T-helper 1 cell treated with Interleukin-12 subunit alpha and Interleukin-12 subunit beta and Interleukin-4 antibody, amounts not matched to agents 30 ng/mL and 1 ng/mL, for 36 hours (primary cell): ENCODE results near the gene ZNF132. TPM values are rescaled to one million over a fixed set of nuclear protein-coding genes. Genes with fewer than 3 reads are reported as not detected.

ENCODE experiments used
- intact Hi-C: fragments of 100-400 bp; cut with micrococcal nuclease; formaldehyde crosslinking; loops from one replicate; pipeline ENCODE4 v1.15.1; 2024
- total RNA-seq: library from RNA; stranded (reverse); gene quantifications from 2 replicates; pipeline ENCODE4 v1.2.3, GENCODE V29; 2022

Gene ZNF132
- total RNA-seq, 1 donor from 2014 or later, result 3.8 TPM

DNA sequence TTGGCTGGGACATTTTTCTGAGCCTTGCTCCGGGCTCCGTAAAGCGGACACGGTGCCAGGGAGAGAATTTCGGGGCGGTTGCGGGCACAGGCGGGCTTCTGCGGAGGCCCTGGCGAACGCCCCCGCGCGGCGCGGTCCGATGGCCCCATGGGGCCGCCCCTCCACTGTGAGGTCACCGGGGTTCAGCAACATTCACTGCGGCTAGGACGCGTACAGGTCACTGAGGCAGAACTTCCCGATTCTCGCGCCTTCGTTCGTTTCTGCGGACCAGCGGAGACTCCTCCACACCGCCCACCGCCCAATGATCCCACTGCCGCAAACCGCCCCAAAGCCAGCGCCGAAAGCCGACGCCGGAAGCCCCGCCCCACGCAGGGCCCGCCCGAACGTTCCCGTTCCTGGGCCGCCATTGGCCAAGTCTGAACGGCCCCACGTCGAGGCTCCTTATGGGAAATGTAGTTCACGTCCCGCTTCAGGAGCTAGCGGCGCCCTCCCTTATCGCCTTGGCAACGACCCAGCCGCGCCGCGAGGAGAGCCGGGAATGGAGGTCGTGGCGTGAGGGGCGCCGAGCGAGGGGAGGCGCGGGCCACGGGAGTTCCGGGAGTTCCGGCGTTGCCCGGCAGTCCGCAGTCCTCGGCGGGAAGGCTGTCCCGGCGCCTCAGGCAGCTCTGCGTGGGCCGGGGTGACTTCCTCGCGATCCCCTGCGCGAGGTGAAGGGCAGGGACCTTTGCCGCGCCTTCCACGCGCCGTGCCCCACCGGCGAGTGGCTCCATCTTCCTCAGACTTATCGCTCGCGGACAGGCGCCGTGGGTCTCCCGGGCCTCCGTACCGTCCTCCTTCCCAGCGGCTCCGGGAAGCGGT is 31.6 kb downstream of the ZNF132 start, which contains the start of gene ZNF584:
TSS of gene ZNF584 (plus strand) at position 498 of the 858 bp plus-strand sequence. CDS start 499 bp downstream, outside the sequence.
- intact Hi-C loops, result loop anchor here (1.0 to 10.0 kb wide), 17 partner anchors 21 to 1164 kb away; partner anchors contain the start of genes ERVK3-1, RPS5, ZBTB45 and ZNF132

DNA sequence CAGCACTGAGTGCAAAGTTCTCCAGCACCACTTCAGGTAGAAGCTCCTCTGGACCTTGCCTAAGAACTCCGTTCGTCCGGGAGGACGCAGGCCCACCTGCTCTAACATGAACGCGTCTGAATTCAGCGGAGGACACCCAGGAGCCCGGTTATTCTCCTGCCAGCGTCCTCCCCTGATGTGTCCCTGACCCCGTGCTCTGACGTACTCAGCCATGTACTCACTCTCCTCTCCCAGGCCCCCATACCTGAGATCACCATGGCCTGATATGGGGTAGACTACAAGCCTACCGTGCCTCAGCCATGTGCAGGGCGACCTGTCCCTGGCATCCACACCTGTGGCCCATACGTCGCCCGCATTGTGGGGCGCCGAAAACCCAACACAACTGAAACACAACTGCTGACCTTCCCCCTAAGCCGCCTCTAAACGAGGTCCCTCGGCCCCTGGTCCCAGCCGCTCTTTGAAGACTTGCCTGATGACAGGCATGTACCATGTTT is 32.2 kb downstream of the ZNF132 start:
- intact Hi-C loops, result loop anchor here (1.0 to 10.0 kb wide), 17 partner anchors 20 to 1163 kb away; partner anchors contain the start of genes ERVK3-1, RPS5, ZBTB45 and ZNF132

DNA sequence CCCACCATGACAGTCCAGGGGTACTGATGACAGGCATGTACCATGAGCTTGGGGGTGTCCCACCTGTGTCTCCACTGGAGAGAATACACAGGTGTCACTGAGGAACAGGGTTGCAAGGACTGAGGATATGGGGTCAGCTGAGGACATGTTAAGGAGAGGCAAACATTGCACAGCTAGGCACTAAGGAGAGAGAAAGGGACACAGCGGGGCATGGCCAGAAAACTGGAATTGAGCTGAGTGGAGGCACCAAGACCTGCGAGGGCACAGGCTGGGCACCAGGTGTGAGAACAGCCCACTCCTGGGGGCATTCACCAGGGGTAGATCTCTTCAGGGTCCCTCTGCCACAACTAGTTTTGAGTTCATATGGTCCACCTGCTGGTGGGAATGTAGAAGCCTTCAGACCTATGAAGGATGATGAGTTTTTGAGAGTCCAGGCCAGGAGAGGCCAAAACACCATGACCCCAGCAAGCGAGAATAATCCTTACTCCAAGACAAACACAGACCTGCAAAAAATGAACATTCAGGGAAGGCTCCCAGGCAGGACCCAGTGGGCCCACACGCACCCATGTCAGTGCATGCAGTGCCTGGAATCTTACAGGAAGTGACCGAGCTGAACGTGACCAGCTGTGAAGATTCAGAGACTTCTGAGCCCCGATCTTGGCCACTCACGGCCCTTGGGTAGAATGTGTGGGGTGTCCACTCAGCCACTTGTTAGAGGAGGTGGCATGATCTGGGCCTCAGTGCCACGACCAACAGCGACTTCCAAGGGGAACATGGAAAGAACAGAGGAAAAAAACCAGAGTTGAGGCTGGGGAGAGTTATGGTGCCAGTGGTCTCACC is 32.9 kb downstream of the ZNF132 start:
- intact Hi-C loops, result loop anchor here (5.0 to 10.0 kb wide), 2 partner anchors 225 to 1162 kb away; partner anchors contain the start of genes ZNF274 and ZNF805

DNA sequence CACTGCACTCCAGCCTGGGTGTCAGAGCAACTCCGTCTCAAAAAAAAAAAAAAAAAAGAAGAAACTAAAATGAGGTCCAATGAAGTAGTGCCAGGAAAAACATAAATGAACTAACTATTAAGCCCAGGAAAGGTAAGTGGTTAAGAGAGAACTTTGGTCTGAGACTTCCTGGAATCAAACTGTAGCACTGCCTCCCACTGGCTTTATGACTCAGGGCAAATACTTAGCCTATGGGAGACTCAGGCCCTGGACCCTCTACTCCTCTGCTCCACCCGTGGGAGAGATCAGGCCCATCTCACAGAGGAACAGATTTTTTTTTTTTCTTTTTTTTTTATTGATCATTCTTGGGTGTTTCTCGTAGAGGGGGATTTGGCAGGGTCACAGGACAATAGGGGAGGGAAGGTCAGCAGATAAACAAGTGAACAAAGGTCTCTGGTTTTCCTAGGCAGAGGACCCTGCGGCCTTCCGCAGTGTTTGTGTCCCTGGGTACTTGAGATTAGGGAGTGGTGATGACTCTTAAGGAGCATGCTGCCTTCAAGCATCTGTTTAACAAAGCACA is 36.0 kb downstream of the ZNF132 start:
- intact Hi-C loops, result loop anchor here (10.0 kb wide), 1 partner anchor 1159 kb away; the partner anchor contains the start of gene ZNF805

DNA sequence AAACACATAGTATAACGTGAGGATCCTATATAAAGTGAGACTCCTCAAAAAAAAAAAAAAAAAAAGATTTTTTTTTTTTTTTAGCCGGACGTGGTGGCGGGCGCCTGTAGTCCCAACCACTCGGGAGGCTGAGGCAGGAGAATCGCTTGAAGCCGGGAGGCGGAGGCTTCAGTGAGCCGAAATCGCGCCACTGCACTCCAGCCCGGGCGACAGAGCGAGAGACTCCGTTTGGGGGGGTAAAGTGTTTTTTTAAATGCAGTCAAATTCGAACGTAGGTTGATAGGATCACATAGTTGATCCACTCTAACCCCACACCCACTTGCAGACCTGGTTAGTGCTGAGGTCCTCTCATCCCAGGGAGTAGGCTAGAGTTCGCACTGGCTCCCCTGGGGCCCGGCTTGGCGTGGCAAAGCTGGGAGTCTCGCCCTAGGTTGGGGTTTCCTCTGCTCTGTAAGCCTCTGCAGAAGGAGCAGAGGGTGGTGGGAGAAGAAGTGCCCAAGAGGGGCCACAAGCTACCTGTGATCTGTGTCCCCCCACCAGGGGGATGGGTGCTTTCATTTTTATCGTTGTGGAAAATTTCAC is 38.0 kb downstream of the ZNF132 start:
- intact Hi-C loops, result loop anchor here (1.0 to 10.0 kb wide), 18 partner anchors 15 to 1157 kb away; partner anchors contain the start of genes ERVK3-1, MZF1, RPS5 and TRIM28

DNA sequence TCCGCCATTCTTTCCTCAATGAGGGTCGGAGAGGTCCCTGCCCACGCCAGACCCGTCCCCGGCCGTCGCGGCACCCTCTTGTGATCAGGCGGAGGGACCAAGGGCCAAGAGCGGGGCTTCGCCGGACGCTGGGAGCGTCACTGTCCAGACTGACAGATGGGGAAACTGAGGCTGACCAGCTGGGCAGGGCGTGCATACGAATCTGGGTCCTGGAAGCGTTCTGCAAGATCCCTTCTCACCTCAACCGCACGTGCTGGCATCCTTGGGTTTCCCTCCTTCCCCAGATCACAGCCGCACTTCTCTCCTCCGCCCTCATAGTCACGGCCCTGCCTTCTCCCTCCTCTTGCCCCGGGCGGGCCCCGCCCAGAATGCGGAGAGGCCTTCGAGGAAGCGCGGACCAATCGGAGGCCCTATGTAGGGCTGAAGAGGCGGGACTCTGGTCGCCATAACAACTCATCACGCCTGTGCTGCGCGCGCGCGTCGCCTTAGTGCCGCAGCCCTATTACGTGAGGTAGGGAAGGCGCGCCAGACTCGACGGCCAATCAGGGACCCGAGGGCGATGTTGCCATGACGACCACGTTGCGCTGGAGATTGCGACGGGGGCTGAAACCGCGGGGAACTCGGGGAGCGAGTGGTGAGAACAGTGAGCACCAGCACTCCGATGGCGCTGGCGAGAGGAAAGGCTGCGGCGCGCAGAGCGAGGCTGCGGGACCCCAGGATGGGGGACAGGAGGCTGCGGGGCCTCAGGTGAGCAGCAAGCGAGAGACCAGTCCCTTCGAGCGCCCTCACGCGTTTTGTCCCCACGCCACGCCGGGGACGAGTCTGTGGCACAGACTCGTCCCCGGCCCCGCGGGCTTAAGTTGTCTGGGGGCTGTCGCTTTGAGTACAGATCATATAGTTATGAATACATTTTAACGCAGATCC is 38.8 kb downstream of the ZNF132 start:
- intact Hi-C loops, result loop anchor here (1.0 to 10.0 kb wide), 18 partner anchors 14 to 1156 kb away; partner anchors contain the start of genes ERVK3-1, MZF1, RPS5 and TRIM28

DNA sequence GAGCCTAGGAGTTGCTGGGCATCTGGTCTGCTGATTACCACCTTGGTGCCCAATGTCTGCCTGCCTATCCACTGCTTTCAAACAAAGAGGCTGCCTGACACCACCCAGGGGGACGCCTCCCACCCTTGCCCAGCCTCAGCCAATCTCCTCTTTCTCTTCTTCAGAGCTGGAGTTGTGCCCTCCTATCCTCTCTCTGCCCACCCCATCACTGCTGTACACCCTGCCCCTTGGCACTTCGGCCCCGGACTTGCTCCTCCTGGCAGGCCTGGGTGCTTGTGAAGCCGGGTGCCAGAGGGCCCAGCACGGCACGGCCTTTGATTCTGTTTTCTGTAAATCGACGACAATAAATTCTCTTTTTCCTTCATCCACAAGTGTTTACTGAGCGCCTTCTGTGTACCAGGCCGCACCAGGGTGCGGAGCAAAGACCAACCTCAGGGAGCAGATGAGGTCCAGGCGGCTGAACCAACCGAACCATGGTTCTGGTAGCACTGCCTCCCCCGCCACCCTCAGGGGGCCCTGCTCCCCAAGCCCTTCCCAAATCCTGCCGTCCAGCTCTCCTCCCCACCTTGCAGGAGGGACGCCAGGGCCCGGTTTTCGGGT is 39.5 kb downstream of the ZNF132 start:
- intact Hi-C loops, result loop anchor here (10.0 kb wide), 1 partner anchor 1156 kb away; the partner anchor contains the start of gene ZNF805

DNA sequence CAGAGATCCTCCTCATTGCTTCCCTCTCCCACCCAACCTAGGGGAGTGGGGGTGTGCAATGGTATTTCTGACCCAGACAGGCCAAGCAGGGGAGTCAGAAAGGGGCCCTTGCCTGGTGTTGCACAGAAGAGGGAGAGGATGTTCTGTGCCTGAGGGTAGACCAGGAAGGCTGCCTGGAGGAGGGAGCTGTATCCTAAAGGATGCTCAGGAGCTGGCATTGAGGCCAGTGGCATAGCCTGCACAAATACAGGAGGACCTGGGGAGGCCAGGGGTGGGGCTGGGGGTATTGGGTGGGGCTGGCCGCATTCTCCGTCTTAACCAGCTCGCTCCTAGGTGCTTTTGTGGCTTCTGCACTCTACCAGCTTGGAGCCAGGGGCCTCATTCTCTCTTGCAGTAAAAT is 40.0 kb downstream of the ZNF132 start:
- intact Hi-C loops, result loop anchor here (10.0 kb wide), 1 partner anchor 1155 kb away; the partner anchor contains the start of gene ZNF805

DNA sequence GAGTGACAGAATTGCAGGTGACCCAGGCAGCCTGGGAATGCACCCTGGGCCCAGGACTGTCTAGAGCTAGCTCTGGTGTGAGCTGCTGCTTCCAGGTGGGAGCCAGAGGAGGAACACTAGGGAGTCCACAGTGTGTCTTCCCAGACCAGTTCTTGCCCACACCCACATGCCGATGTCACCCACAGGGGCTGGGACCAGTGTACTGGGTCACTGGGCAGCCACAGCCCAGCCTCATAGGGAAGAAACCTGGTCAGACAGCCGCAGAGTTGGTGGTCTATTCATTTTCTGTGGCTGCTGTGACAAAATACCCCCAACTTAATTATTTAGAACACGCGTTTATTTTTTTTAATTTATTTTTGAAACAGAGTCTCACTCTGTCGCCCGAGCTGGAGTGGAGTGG is 41.4 kb downstream of the ZNF132 start:
- intact Hi-C loops, result no loop called here

DNA sequence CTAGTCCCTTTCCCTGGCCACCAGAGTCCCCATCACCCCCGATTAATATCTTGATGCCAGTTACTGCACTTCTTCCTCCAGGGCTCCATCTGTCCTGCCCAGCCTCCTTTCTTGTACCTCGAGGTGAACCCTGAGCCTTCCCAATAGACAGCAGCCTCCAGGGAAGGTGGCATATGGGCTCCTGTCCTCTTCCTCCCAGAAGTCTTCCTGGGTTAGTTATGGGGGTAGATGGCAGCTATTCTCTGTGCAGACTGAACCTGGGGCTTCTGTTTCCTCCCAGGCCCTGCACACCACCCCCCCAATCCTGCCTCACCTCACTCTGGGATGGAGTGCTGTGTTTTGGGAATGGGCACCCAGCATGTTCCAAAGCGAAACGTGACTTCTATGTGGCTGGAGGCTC is 41.9 kb downstream of the ZNF132 start:
- intact Hi-C loops, result no loop called here

DNA sequence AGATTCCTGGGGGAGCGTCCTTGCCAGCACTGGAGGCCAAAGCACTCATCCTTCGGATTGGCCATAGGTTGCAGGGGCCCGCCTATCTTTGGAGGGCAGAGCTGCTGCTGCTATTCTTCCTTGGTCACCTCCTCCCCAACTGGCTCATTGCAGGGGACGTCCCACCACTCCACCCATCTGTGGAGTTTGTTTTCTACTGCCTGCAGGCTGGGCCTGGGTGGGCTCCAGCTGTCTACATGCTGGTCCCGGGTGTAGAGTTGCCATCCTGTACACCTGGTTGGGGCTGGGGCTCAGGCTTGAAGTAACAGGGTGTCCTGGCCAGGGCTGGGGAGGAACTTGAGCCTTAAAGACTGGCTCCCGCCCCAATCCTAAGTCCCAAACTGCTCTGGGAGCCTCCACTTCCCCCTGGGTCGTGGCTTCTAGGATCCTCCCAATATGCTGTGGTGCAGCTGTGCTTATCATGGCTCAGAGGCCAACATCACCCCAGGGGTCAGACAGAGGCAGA is 42.4 kb downstream of the ZNF132 start:
- intact Hi-C loops, result no loop called here

DNA sequence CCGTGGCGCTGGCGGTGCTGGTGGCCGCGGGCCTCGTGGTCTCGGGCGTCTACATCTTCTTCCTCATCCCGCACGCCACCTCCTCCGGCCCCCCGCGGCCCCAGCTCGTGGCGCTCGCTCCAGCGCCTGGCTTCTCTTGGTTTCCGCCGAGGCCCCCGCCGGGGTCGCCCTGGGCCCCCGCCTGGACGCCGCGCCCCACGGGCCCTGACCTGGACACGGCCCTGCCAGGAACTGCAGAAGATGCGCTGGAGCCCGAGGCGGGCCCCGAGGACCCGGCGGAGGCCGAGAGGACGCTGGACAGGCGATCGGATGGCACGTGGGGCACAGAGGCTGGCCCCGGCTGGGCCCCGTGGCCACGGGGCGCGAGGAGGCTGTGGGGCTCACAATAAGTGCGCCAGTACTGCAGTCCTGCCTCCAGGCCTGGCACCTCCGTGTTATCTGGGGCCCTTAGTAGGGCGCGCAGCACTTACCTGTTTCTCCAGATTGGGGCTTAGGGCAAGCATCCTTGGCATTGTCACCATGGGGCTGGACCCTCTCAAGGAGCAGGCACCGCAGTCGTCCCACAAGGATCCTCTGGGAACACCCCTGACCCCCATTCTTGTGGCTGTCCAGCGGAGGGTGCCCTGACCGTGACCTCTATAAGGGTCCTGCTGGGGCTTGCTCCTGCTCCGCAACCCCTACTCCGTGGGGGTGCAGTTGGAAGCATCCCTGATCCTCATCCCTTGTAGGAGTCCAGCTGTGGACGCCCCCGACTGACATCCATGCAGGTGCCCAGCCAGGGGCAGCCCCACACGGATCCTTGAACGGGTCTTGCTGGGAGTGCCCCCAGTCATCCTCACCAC is 43.0 kb downstream of the ZNF132 start:
- intact Hi-C loops, result no loop called here

DNA sequence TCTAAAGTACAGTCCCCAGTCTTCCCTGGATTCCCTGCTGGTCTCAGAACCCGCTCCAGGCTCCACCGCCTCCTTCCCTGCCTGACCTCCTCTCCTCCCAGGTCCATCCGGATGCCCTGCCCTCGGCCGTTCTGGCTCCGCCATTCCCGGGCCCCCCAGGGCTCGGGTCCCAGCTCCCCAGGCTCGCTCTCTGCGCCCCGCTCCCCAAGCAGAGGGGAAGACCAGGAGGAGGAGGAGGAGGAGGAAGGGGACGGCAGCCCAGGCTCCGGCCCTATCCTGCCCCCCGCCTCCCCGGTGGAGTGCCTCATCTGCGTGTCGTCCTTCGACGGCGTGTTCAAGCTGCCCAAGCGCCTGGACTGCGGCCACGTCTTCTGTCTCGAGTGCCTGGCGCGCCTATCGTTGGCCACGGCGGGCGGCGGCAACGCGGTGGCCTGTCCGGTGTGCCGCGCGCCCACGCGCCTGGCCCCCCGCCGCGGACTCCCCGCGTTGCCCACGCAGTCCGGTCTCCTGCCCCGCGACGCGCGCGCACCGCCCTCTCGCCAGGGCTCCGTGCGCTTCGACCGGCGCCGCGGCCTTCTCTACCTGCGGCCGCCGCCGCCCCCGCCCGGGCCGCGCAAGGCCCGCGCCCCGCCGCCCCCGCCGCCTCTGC is 43.9 kb downstream of the ZNF132 start:
- intact Hi-C loops, result no loop called here

DNA sequence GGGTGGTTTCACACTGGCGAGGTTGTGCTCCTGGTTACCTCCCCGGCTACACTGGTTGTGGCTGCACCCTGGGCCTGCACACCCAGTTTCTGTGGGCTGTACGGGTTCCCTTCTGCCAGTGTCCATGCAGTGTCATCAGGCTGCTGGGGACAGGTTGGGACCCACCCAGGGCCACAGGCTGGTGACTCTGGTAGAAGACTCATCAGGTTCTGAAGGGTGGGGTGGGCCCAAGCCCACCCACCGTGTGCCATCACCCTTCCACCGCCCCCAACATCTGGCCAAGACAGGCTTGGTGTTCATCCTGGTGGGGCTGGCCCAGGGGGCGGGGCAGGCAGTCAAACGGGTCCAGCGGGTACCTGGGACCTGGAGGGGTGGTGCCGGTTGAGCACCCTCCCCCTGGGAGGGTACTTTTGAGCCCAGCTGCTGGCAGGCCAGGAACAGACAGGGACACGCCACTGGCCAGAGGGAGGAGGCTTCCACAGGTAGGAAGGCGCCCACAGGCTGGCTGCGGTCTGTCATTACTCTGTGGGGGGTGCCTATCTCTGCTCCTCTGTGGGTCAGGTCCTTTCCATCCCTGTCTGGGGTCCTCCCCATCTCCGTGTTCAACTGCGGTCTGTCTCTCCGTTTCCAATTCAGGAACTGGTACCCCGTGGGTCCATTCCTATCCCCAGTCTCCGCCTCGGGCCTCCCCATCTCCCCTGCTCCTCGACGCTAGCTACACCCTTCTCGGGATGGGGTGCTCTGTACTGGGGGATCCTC is 44.6 kb downstream of the ZNF132 start, which contains the start of gene RNF225:
TSS of gene RNF225 (plus strand) at position 437 of the 759 bp plus-strand sequence. CDS start 434 bp downstream, outside the sequence.
- intact Hi-C loops, result no loop called here

DNA sequence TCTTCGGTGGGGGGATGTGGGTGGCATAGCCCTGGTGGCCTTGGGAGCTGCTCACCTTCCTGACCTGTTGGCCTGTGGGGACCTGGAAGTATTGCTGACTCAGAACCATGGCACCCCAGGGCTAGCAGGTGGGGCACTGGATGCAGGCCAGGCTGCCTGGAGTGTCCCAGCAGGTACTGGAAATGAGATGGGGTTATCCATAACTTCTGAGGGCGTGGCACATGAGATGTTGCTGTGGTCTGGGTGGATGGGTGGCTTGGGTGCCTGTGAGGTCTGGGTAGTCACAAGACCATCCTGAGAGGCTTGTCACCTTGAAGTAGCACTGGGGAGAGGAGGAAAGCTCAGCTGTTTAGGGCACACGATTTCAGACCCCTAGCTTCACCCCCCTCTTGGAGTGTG is 45.1 kb downstream of the ZNF132 start:
- intact Hi-C loops, result no loop called here

DNA sequence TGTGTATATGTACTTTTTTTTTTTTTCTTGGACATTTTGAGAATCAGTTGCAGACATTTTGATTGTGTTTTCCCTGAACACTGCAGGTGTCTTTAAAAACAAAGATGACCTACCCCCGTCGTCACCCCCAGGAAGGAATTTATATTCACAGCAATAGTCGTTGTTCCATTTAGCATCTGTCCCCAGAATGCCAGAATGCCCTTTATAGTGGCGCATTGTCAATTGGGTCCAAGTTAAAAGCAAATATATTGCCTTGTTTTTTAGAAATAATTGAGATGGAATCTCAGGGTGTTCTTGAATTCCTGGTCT is 46.3 kb downstream of the ZNF132 start:
- intact Hi-C loops, result no loop called here
